ENCODE results near the gene COL4A6.

COL4A6 gene

DNA sequence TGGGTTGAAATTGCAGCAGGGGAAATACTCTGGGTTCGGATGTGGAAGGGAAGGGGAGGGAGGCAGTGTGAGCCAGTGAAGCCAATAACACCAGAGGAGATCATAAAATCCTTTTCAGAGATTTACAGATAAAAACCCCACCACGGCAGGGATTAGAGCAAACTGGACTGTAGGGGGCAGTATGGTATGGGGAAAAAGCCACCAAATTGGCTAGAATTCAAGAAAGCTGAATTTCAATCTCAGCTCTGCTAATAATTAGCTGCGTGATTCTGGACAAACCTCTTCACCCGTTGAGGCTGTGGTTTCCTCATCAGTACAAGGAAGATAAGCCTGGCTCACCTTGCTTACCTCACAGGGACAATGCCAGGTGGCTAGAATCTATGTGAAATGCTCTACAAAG lies 238.5 kb downstream of the COL4A6 start:
- no peaks in the 10 kb centered on the region for H3K36me3 ChIP-seq
- TF ChIP-seq, protein P1, sequence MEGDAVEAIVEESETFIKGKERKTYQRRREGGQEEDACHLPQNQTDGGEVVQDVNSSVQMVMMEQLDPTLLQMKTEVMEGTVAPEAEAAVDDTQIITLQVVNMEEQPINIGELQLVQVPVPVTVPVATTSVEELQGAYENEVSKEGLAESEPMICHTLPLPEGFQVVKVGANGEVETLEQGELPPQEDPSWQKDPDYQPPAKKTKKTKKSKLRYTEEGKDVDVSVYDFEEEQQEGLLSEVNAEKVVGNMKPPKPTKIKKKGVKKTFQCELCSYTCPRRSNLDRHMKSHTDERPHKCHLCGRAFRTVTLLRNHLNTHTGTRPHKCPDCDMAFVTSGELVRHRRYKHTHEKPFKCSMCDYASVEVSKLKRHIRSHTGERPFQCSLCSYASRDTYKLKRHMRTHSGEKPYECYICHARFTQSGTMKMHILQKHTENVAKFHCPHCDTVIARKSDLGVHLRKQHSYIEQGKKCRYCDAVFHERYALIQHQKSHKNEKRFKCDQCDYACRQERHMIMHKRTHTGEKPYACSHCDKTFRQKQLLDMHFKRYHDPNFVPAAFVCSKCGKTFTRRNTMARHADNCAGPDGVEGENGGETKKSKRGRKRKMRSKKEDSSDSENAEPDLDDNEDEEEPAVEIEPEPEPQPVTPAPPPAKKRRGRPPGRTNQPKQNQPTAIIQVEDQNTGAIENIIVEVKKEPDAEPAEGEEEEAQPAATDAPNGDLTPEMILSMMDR (IDR thresholded peaks at IDR 0.05; ENCODE audit: low read depth, low read length) = peak; percentile 60
- peak; percentile 7 for DNase-seq

DNA sequence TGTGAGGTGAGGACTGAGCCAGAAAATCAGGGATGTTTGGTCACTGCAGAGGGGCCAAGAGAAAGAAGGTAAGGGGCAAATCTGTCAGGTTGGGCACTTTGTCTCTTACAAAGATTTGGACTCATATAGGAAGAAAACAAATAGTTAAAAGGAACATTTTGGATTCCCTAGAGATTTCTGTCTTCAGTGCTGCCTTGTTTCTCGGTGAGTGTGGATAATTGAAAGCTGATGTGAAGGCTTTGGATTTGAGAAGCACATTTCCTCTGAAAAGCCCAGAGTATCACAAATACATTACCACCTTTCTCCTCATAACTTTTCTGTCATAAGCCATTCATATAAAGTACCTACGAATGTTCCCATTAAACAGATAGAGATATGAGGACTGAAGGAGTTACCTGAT lies 239.2 kb downstream of the COL4A6 start:
- DNase-seq = no peak
- Histone ChIP-seq H3K27me3 (no peaks in the 10 kb centered on the region), H3K4me3 (ENCODE audit: low read depth, low read length) (no peak overlapping the region), H3K4me1 (no peaks in the 10 kb centered on the region), H3K9me3 (no peaks in the 10 kb centered on the region), H3K36me3 (no peaks in the 10 kb centered on the region)
- TF ChIP-seq, protein P1 (IDR thresholded peaks at IDR 0.05; ENCODE audit: low read depth, low read length) = no peak

More for the DNA sequence above, 238.5 kb downstream of the COL4A6 start:
- H3K27me3 ChIP-seq = no peaks in the 10 kb centered on the region
- H3K4me1 ChIP-seq = no peaks in the 10 kb centered on the region
- H3K4me3 ChIP-seq (ENCODE audit: low read depth, low read length) = no peak overlapping the region
- H3K9me3 ChIP-seq = no peaks in the 10 kb centered on the region

DNA sequence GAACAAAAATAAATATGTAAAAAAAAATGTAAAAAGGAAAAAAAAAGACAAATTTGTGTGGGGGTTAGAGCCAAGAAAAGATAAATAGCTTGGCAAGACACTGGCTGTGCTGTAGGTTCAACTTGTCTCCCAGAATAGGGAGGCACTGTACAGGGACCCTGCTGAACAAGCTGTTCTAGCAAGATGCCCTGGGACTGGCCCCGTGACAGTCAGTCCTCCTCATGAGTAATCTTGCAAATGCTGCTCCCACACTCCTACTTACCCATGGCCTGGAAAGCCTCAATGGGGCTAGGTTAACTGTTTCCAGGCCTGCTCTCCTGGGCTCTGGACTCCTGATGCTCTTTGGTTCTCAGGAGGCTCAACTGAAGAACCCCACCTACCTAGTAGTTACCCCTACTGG lies 239.8 kb downstream of the COL4A6 start:
- Histone ChIP-seq H3K4me1 (no peaks in the 10 kb centered on the region), H3K27me3 (no peaks in the 10 kb centered on the region), H3K4me3 (ENCODE audit: low read depth, low read length) (no peak overlapping the region), H3K9me3 (no peaks in the 10 kb centered on the region), H3K36me3 (no peaks in the 10 kb centered on the region)
- TF ChIP-seq, protein P1 (IDR thresholded peaks at IDR 0.05; ENCODE audit: low read depth, low read length) = no peak
- DNase-seq = no peak

DNA sequence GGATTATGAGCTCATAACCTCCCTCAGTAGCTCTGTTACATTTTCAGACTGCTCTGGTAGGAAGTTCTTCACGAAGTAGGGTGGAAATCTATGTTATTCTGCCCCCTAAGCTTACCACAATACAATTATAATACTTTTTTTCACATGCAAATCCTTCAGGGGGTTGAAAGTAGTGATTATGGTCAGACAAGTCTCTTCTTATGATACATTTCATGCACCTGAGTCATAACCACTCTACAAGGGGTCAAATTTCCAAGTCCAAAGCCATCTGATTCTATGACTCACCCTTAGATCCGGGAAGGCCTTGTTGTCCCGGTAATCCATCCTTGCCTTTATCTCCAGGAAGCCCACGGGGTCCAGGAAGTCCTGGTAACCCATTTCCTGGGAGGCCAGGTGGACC lies 251.4 kb downstream of the COL4A6 start:
- DNase-seq = no peak
- Histone ChIP-seq H3K4me1 (no peaks in the 10 kb centered on the region), H3K9me3 (no peaks in the 10 kb centered on the region), H3K27me3 (no peaks in the 10 kb centered on the region), H3K4me3 (ENCODE audit: low read depth, low read length) (no peak overlapping the region), H3K36me3 (no peaks in the 10 kb centered on the region)
- TF ChIP-seq, protein P1 (IDR thresholded peaks at IDR 0.05; ENCODE audit: low read depth, low read length) = no peak

DNA sequence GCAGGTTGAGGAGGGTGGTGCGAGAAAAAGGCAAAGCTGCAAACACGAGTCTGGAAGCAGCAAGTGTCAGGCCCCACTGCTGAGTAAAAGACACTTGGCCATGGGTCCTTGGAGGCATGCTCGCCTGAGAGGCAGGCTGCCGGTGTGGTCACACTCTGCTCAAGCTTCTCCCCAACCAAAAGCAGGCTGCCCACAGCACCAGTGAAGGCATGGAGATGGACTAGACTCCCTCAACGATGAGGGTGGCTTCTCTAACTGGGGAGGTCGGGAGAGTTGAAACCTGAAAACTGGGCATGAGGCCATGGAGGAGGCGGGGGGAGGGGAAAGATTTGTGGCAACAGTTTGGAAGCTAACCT lies 260.1 kb downstream of the COL4A6 start:
- no peaks in the 10 kb centered on the region for H3K4me1 ChIP-seq
- no peak overlapping the region for H3K4me3 ChIP-seq (ENCODE audit: low read depth, low read length)
- H3K9me3 ChIP-seq = no peaks in the 10 kb centered on the region
- TF ChIP-seq, protein P1 (IDR thresholded peaks at IDR 0.05; ENCODE audit: low read depth, low read length) = no peak
- no peak for DNase-seq
- no peaks in the 10 kb centered on the region for H3K27me3 ChIP-seq
- no peaks in the 10 kb centered on the region for H3K36me3 ChIP-seq

DNA sequence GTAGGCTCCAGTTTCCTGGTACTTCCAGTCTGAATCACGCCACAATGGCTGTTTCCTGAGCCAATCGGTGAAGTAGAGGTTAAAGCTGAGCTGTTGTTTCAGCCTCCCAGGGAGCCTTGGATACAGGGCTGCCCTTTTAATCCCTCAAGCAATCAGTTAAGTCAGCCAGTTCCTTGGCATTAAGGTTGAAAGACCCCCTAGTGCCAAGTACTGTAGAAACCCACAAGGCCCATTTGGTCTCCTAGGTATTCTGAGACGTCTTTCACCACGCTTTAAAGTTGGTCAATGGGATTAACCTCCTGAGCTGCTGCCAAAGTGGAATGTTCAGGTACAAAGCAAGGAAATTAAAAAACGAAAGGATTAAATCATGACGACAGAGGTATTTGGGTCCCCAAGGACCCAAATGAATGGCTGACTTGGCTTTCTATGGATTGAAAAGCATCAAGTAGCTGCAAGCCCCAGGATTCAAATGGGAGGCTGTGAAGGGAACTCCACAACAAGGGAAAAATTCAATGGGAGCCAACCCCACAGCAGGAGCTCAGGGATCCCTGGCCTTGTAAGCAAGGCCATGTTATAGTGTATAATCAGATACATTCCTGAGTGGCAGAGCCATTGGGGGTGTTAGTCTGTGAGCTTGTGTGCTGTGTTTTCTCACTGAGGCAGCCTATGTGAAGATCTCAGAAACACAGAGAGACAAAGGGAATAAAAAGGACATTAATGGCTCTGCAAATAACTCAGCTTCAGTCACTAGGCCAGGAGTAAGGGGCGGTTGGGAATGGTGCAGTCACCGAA lies 260.7 kb downstream of the COL4A6 start:
- H3K27me3 ChIP-seq = no peaks in the 10 kb centered on the region
- no peak overlapping the region for H3K4me3 ChIP-seq (ENCODE audit: low read depth, low read length)
- TF ChIP-seq, protein P1 (IDR thresholded peaks at IDR 0.05; ENCODE audit: low read depth, low read length) = no peak
- DNase-seq = no peak
- no peaks in the 10 kb centered on the region for H3K4me1 ChIP-seq
- H3K36me3 ChIP-seq = no peaks in the 10 kb centered on the region
- H3K9me3 ChIP-seq = no peaks in the 10 kb centered on the region

All from BE2C (cell line).